ENCODE measurements around the gene CENPF. TPM values are rescaled to one million over a fixed set of nuclear protein-coding genes. Genes with fewer than 3 reads are reported as not detected.
"Not testable (repeated sequence)": the region's sequence is repeated elsewhere in the genome, so short reads cannot be mapped to it uniquely, and the experiment has no call there.

The CENPF gene
- total RNA-seq, 1 experiment from 2014 or later: 65.5 TPM

DNA sequence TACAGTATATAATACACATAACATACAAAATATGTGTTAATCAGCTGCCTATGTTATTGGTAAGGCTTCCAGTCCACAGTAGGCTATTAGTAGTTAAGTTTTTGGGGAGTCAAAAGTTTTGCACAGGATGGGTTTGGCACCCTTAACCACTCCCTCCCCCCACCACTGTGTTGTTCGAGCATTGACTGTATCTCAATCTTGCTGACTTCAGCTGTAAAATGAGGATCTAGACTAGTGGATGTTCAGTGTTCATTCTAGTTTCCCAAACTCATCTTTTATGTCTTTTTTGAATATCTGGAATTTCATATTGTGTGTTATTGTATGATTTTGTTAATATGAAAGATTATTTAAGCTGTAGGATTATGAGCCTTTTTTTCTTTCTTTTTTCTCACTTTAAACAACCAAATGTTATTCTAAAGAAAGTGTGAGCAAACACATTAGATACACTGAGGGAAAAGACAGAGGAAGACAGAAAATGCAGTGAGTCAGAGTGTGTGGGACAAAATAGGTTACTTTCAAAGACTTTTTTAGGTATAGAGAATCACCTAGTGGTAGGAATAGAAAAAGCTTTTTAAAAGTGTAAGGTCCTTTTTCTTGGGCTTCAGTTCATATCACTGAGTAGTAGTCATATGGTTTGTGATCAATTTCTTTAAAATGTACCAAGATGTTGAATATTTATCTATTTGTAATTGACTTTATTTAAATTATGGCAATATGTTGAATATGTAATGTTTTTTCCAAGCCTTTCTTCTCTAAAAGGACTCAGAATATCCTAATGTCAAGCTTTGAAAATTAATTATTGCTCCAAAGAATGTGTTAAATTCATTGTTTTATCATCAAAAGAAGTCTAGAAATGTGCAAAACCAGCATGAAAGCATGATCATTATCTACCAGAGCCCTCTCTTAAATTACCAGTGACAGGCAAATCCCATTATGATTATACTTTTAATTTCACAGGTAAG lies 17.9 kb upstream of the CENPF start:
- DNase-seq (ENCODE audit: low spot score): peak; percentile 53

GRCh38 chr1:214586621-214587020 lies 16.4 kb upstream of the CENPF start:
- no peak for DNase-seq (ENCODE audit: low spot score)

DNA sequence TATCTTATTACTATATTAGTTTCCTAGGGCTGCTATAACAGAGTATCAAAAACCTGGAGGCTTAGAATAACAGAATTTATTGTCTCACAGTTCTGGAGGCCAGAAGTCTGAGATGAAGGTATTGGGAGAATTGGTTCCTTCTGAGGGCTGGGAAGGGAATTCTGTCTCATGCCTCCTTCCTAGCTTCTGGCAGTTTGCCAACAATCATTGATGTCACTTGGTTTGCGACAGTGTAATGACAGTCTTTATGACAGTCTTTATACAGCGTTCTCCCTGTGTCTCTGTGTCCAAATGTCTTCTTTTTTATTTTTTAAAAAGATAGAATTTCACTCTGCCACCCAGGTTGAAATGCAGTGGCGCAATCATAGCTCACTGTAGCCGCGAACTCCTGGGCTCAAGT lies 15.8 kb upstream of the CENPF start:
- no peak for DNase-seq (ENCODE audit: low spot score)

DNA sequence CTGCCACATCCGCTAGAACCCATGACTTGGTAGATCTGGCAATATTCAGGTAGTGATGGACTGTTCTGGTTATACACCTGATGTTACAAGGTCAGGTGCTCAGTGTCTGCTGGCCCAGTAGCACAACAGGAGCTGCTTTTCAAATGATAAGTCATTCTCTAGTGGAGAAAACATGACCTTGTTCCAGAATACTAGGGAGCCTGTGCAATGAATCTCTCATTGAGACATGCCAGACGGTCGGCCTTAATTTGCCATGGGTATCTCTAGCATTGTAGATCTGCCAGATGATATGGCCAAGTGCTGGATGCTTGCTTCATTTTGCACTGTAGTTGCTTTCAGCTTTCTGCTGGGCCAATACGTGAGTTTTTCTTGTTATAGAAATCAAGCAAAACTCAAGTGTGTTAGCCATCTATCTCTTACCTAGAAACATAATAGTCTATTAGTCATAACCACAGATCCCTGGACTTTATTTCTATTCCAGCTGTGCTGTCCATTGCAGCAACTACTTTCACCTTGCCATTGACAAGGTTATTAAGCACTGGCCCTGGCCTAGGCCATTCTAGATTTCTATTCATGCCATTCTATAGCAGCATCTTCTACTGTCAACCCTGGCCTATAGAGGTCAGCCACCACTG lies 13.9 kb upstream of the CENPF start:
- no peak for DNase-seq (ENCODE audit: low spot score)

- DNase-seq (ENCODE audit: low spot score): no peak
These were observed 12.3 kb upstream of the CENPF start for GRCh38 chr1:214590696-214591095.

DNA sequence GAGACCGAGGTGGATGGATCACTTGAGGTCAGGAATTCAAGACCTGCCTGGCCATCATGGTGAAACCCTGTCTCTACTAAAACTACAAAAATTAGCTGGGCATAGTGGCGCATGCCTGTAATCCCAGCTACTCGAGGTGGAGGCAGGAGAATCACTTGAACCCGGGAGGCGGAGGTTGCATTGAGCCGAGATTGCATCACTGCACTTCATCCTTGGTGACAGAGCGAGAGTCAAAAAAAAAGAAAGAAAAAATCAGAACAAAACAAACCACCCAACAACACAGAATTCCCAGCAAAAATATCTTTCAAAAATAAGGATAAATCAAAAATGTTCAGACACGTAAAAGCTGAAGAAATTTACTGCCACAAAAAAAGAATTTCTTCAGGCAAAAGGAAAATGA lies 11.1 kb upstream of the CENPF start:
- not testable (repeated sequence) for DNase-seq (ENCODE audit: low spot score)

- no peak for DNase-seq (ENCODE audit: low spot score)
These were observed 9.8 kb upstream of the CENPF start for GRCh38 chr1:214593158-214593557.

DNA sequence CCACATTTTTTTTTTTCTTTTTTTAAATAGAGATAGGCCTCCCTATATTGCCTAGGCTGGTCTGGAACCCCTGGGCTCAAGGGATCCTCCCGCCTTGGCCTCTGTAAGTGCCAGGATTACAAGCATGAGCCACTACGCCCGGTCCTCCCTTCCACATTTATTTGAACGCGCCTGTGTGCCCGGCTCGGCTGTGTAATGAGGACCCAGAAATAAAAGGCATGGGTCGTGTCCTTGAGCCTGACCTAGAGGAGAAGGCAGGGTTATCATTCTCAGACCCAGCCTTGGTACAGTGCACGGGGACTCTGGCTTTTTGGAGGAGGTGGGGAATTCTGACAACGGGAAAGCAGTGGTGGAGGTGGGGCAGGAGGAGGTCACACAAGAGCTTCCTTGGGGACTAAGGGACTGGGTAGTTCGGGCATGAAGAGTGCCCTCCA lies 841 bp downstream of the CENPF start:
- no peak for DNase-seq (ENCODE audit: low spot score)

- no peak for DNase-seq (ENCODE audit: low spot score)
These were observed 1.5 kb downstream of the CENPF start for GRCh38 chr1:214604523-214604922.

GRCh38 chr1:214605484-214605883 lies 2.5 kb downstream of the CENPF start:
- DNase-seq (ENCODE audit: low spot score): not testable (repeated sequence)

DNA sequence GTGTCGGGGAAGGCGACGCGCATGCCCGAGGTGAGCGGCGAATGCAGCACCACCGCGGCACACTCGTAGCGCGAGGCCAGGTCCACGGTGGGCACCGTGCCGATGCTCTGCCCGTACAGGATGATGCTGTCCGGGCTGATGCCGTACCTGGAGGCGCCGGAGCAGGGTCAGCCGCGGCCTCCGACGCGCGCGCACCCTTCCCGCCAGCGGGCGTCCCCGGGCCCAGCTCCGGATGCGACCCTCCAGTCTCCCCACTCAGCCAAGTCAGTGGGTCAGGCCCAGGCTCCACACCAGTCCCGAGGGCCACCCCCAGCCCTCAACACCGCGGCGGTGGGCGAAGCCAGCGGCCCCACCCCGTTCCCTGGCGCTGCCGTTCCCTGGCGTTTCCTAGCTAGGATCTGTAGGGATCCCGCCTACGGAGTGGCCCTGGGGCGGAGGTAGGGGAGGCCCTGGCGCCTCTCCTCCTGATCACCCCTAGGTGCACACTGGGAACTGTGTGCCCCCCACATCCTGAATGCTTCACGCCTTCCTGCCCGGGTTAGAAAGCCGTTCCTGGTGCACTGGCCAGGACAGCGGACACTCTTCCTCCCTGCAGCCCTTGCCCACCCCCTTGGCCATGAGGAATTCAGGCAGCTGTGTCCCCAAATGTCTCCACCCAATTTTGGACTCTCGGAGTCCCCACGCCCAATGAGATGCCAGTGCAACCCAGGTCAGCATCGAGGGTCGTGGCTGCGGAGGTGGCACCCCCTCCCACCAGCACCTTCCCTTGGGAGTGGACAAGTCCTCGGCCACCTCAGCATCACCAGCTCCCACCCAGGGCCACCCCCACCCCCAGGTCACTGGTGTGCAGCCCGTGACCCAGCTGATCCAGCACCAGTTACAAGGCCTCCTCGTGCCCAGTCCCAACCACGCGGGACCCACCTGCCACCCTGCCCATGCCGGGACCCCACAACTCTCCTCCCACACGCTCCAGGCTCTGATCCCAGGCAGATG lies 3.2 kb downstream of the CENPF start:
- DNase-seq (ENCODE audit: low spot score): not testable (repeated sequence)

GRCh38 chr1:214607492-214608215 lies 4.7 kb downstream of the CENPF start:
- DNase-seq (ENCODE audit: low spot score): not testable (repeated sequence)

DNA sequence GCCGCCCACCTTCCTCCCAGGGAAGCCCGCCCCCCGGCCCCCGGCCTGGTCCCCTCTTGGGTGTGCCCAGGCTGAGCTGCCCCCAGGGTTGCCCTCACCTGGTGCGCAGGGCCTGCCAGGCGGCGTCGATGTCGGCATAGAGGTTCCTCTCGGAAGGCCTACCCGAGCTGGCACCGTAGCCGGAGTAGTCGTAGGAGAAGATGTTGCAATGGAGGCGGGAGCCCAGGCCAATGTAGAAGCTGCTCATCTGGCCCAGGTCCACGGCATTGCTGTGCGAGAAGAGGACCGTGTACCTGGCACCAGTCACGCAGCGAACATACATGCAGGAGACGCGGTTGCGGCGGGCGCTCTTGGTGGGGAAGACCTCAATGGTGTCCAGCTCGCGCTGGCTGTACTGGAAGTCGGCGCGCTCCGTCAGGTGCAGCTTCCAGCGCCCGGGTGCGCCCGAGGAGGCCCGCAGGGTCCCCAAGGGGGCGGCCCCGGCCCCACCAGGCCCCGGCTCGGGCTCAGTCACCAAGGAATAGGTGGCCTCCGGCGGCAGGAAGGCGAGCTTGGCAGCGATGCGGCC lies 5.3 kb downstream of the CENPF start:
- not testable (repeated sequence) for DNase-seq (ENCODE audit: low spot score)

GRCh38 chr1:214608817-214609216 lies 5.8 kb downstream of the CENPF start:
- not testable (repeated sequence) for DNase-seq (ENCODE audit: low spot score)

GRCh38 chr1:214609692-214610091 lies 6.7 kb downstream of the CENPF start:
- DNase-seq (ENCODE audit: low spot score): no peak

- DNase-seq (ENCODE audit: low spot score): not testable (repeated sequence)
These were observed 7.1 kb downstream of the CENPF start for GRCh38 chr1:214610136-214610535.

DNA sequence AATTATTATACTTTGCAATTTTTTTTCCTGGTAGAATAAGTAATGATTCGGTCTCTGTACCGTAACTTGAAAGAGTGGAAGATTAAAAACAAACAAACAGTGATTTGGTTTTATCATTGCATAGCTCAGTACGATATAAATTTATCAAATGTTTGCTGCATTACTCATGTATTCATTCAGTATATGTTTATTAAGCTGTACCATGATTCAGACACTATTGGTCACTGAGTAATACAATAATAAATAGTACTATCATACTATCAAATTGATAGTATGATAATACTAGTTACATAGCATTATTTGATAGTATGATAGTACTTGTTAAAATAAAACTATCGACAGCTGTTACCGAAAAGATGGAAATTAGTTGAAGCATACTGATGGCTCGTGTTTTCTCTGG lies 12.1 kb downstream of the CENPF start:
- no peak for DNase-seq (ENCODE audit: low spot score)

GRCh38 chr1:214615871-214616270 lies 12.9 kb downstream of the CENPF start:
- DNase-seq (ENCODE audit: low spot score): no peak

DNA sequence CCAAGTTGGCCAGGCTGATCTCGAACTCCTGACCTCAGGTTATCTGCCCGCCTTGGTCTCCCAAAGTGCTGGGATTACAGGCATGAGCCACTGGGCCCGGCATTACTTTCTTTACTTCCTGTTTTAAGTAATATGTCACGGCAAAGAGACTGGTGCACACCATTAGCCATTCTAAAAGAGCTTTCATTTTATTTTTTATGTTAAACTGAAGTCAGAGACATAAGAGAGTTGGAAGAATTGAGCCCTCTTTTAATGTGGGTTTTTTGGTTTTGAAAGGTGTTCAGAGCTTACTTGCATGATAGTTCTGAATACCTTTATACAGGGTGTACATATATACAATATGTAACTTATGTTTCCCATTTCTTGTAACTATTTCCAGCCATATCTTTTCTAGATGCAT lies 14.3 kb downstream of the CENPF start:
- no peak for DNase-seq (ENCODE audit: low spot score)

- no peak for DNase-seq (ENCODE audit: low spot score)
These were observed 14.8 kb downstream of the CENPF start for GRCh38 chr1:214617843-214618242.

DNA sequence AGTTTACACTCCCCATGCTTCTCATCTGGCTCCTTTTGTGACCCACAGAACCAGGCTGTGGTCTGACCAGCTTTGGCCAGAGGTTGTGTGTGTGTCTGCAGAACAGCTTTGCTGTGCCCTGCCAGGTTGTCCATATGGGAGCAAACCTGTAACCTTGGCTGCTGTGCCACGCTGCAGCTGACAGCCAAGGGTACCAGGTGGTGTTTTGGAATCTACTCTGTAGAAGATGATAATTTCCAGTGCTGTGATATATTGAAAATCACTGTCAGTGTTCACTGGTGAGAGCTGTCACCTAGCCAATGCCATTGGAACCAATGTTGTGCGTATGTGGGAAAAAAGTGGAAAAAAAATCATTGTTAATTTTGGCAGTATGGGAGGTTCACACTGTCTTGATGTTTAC lies 18.2 kb downstream of the CENPF start:
- no peak for DNase-seq (ENCODE audit: low spot score)

All from H4 (cell line).